Hypothalamus (tissue), 51 donors: ENCODE results near the gene ZBTB40.

Experiments used
- DNase-seq, 51 donors: peaks; one replicate each; lab custom pipeline; 2025; lab: John Stamatoyannopoulos, UW

Gene ZBTB40

GRCh38 chr1:22461678-22462527, 10.3 kb downstream of the ZBTB40 start:
- DNase-seq = no peak

DNA sequence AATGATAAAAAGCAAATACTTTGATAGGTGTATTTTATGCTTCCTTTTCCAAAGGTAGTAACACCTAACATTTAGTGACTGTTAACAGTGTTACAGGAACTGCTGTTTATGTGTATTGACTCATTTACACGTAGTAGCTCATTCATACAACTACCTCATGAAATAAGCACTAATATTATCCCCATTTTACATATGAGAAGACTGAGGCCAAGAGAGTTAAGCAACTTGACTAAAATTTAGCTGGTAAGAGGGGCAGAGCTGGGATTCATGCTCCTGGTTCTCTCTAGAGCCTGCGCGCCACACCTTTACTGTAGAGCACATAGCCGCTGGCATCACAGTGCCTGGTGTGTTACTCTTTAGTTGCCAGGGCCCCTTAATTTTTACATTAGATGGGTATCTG, 11.3 kb downstream of the ZBTB40 start:
- DNase-seq = no peak

GRCh38 chr1:22465015-22465565, 13.4 kb downstream of the ZBTB40 start:
- DNase-seq = no peak

- no peak for DNase-seq
Observed at GRCh38 chr1:22465671-22466070, 14.0 kb downstream of the ZBTB40 start.

DNA sequence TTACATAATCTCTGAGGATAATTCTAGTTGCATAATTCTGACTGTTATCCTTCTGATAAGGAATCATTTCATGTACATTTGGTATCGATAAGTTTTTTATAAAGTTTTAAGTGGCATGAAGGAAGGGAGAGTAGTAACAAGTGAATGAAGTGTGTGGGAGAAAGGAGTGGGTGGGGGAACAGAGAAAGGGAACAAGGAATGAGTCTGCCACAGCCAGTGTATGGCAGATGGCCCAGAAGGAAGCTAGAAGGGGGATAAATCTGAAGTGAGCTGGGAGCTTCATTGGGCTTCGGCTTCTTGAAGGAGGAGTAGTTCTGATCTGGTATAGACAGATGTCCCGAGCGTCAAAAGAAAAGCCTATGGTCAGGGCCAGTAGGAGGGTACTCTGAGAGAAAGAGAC, 18.6 kb downstream of the ZBTB40 start:
- DNase-seq = peak in 1 of 51 donors; percentile 26

DNA sequence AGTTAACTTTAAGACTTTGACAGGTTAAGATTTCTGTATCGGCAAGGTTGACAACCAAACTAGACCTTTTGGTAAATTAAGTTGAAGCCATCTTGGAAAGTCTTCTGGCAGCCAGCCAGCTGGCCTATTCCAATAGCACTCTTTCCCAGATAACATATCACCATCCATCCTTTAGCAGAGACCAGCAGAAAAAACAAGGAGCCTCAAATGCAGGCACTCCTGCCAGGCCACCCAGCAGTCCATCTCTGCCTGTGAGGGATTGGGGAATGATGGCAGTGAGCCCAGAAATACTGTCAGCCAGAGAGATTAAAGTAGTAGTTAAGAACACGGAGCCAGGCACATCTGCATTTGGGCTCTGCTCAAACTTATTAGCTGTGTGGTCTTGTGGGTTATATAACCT, 19.4 kb downstream of the ZBTB40 start:
- peak in 1 of 51 donors; percentile 5 for DNase-seq

GRCh38 chr1:22471610-22472009, 20.0 kb downstream of the ZBTB40 start:
- no peak for DNase-seq

DNA sequence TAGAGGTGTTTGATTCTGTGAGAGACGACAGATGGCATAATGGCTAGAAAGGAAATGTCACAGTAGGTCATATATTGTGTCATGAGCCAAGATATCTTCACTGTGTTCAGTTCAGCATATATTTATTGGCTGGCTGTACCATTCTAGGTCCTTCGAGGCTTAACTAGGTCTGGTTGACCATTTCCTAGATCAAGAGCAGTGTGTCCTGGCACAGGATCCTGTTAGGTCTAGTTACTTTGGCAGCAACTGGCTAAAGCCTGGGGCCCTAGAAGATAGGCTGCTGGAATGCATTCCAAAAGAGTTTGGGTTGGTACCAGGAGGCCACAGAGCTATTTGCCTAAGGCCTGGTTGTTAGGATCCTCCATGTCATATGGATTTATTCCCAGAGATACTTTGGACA, 20.9 kb downstream of the ZBTB40 start:
- DNase-seq = no peak

DNA sequence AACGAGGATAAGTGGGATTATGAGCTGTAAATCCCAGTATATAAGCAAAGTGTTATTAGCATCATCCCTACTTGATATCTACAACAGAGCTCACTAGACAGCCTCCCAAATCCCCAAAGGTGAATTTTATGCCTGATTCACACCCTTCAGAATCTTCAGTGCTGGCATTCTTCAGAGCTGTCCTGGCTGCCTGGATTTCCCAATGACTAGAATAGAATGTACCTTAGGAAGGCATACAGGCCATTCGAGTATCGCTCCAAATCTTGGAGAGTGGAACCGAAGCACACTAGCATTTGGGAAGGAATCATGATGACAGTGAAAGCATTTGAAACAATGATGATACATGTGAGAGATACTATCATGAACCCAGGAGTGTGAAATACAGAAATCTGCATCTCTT, 22.3 kb downstream of the ZBTB40 start:
- no peak for DNase-seq

DNA sequence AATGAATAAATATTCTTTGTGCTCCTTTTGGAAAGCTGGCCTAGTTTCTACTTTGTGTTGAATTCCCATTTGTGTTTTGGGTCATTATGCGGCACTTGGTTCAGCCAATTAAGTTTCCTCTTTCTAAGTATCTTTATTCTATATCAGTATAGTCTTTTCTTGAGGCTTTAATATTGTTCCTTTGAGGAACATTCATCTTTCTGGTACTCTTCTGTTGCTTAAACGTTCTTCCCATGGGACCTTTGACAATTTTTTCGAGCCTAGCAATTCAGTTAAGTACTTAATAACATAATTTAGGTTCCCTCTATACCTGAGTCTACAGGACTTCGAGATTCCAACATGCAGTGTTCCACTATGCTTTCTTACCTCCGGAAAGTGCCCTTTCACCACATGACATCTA, 24.9 kb downstream of the ZBTB40 start:
- DNase-seq = no peak

GRCh38 chr1:22483121-22483520, 31.5 kb downstream of the ZBTB40 start:
- DNase-seq = no peak

DNA sequence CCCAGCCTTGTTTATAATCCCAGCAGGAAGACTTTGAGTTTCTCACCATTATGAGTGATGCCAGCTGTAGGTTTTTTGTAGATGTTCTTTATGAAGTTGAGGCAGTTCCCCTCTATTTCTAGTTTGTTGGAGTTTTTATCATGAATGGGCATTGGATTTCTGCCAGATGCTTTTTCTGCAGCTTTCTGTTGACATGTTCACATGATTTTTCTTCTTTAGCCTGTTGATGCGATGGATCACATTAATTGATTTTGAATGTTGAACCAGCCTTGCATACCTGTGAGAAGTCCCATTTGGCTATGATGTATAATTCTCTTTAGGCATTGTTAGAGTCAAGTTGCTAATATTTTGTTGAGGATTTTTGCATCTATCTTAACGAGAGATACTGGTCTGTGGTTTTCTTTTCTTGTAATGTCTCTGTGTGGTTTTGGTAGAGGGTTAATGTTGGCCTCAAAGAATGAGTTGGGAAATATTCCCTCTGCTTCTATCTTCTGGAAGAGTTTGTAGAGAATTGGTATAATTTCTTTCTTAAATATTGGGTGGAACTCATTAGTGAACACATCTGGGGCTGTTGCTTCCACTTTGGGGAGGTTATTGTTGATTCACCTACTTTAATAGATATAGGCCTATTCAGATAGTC, 33.2 kb downstream of the ZBTB40 start:
- no peak for DNase-seq

DNA sequence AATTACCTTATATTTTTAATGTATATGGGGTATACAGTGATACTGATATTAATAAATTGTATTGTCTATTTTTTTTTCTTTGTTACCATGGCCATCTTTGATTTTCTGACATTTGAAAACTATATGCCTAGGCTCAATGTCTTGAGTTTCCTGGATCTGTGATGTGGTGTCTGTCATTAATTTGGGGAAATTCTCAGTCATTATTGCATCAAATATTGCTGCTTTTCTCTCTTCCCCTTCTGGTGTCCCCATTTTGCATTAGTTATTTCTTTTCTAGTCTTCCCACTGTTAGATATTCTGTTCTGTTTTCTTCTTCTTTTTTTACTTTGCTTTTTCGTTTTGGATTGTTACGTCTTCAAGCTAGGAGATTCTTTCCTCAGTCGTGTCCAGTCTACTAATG, 33.8 kb downstream of the ZBTB40 start:
- no peak for DNase-seq

- DNase-seq = no peak
Observed at GRCh38 chr1:22487781-22488180, 36.1 kb downstream of the ZBTB40 start.

GRCh38 chr1:22488319-22488718, 36.7 kb downstream of the ZBTB40 start:
- DNase-seq = no peak

GRCh38 chr1:22489278-22489677, 37.6 kb downstream of the ZBTB40 start:
- DNase-seq = no peak

- DNase-seq = no peak
Observed at GRCh38 chr1:22489823-22490222, 38.2 kb downstream of the ZBTB40 start.

DNA sequence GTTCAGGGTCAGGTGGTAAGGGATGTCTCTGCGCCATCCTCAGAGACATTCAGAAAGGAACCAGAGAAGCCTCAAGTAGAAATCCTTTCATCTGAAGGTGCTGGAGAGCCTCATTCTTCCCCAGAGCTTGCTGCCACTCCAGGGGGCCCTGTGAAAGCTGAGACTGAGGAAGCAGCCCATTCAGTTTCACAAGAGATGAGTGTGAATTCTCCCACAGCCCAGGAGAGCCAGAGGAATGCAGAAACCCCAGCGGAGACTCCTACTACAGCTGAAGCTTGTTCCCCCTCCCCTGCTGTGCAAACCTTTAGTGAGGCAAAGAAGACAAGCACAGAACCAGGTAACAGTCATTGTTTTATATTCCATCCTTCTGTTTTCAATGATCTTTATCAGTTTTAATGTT, 38.7 kb downstream of the ZBTB40 start:
- no peak for DNase-seq

DNA sequence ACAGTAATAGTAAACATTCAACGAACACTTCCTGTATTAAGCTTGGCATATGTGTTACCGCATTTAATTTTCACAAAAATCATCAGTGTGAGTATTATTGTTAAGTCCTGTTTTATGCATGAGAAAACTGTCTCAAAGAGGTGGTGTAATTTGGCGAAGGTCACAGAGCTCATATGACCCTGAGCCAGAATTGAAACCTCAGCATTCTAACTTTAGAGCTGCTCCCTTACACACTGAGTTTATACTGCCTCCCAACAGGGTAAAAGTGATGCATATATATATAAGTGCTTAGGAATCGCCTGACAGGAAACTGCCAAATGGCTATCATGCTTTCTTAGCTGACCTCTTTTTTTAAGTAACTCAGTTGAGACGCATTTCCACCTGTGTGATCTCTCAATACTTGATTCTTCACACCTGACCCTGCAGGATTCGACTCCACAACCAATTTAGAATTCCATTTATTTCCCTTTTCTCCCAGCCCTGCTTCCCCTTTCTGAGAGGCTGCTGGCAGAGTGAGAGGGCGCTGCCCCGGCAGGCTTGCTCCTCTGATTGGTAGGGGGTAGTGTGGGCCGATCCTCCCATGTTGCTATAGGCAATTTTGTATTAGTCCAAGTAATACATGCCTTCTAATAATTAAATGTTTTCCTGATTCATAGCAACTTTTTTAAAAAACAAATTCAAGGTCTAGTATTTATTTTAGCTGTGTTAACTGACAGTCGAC, 40.5 kb downstream of the ZBTB40 start:
- DNase-seq = peak in 1 of 51 donors; percentile 7

DNA sequence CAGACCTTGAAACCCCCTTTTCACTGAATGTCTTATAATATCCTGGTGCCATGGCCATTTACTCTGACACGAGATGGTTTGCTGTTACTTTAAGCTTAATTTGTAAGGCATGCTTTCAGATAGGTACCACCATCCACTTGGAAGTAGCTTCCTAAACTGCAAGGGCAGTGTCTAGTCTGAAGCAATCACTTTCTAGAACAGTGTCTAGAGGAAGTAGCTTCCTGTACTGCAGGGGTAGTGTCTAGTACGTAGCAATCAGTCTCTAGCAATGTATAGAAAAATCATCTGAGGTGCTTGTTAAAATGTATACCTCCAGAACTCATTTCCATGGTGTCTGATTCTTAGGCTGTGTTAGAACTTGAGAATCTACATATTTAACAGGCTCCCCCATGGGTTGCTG, 42.5 kb downstream of the ZBTB40 start:
- no peak for DNase-seq

- DNase-seq = no peak
Observed at GRCh38 chr1:22494943-22495579, 43.4 kb downstream of the ZBTB40 start.
